HG03439 (cell line): ENCODE measurements around the gene PRG3.

Experiments used
- ATAC-seq: cut with Tn5 transposase; IDR thresholded peaks from one replicate; pipeline ENCODE4 v1.9.1; 2021; ENCODE audit warnings: mild to moderate bottlenecking, moderate library complexity; ENCODE audit not compliant: unreplicated experiment

PRG3 gene

DNA sequence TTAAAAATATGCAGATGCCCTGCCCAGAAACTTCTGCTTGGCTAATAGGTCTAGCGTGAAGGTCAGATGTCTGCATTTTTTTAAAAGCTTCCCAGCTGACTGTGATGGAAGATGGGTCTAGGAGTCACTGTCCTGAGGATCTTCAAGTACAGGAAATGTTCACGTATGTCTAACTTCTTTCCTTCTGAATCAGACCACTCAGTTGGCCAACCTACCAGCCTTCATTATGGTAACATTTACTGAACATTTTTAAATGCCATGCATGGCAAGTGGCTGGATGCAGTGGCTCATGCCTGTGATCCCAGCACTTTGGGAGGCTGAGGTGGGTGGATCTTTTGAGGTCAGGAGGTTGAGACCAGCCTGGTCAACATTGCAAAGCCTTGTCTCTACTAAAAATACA, 10.6 kb upstream of the PRG3 start:
- ATAC-seq, result no peak

DNA sequence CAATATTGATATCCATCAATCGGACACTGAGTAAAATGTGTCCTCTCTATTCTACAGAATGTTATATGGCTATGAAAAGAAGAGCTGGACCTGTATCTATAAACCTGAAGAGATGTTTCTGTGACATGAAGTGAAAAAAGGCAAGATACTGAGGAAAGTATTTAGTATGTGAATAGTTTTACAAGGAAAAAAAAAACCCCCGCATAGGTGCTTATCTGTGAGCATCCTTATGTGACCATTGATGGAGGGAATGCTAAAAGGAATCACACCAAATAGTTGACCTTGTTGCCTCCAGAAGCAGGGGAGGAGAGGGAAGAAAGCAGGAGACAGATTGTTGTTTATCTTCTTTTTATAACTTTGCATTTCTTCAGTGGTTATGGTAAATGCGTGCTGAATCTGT, 10.2 kb upstream of the PRG3 start:
- ATAC-seq, result no peak

DNA sequence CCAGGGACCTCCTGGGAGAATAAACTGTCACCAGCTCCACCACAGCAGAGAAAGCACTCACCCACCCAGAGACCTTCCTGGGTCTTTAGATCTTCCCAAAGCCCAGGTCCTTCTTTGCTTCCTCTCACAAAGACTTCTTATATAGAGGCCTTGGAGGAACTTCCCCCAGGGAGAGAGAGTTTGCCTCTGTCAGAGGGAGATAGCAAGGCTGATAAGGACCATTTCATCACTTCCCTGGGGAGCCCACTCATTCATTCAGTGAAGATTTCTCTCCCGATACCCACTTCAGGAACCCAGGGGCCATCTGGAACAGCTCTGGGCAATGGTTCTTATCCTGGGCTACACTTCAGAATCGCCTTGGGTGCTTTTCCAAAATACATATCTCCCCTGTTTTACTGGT, 9.6 kb upstream of the PRG3 start, which contains the start of gene PRG2:
TSS of gene PRG2 (minus strand) at position 116 of the 400 bp plus-strand sequence. CDS start 706 bp downstream, outside the sequence.
- no peak for ATAC-seq

DNA sequence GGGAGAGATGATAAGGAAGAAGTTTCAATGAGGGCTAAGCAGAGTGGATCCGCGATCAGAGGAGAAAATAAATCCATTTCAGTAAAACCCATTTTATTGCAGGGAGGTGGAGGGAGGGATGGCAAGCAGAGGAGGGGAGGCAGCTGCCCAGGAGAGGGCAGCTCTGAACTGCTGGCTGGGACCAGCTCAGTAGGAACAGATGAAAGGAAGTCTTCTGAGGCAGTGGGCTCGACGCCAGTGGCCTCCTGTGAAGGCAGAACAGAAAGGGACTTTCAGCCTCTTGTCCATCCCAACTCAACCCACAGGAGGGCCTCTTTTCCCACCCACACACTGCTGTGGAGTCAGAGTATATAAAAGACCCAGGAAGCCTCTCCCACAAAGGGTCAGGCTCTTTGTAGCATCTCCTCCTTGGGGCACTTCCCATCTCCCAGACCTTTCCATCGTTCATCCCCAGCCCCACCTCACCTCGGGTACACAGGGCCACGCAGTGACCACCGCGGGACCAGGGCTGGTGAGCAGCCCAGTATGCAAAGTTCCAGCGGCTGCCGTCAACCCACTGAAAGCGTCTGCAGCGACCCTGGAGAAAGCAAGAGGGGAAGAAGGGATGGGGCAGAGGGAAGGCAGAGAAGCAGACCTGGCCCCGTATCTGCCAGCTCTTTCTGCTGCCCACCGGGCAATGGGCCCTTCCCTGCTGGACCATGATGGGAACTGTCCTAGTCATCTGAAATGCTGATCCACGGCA, 6.5 kb upstream of the PRG3 start:
- no peak for ATAC-seq

DNA sequence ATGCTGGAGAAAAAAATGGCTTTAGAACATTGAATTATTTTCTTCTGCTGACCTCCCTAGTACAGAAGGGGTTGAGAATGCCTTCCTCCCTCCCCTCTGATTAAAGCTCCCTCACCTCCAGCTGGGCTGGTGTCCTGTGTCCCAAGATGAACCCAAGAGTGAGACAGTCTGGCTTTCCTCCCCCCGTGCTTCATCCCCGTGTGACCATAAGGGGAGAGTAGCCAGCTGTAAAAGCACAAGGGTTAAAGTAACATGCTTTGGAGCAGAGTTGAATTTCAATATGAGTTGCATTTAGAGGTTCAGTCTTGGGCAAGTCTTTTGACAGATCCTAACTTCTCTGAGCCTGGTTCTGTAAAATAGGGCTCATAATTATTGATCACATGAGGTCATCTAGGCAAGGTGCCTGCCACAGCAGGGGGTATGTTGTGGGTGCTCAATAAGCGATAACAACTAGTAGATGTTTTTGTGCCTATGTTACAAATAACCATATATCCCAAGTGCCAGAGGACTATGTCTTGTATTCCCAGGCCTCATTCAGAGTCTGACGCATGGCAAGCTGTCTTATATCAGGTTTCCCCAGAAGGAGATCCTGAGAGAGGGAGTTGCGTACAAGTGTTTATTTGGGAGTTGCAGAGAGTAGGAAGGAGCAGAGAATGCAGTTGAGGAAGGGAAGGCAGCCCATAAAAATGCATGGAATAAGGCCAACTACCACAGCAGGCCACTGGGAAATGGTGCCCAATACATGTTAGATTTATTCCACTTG, 5.4 kb upstream of the PRG3 start:
- ATAC-seq, result no peak

DNA sequence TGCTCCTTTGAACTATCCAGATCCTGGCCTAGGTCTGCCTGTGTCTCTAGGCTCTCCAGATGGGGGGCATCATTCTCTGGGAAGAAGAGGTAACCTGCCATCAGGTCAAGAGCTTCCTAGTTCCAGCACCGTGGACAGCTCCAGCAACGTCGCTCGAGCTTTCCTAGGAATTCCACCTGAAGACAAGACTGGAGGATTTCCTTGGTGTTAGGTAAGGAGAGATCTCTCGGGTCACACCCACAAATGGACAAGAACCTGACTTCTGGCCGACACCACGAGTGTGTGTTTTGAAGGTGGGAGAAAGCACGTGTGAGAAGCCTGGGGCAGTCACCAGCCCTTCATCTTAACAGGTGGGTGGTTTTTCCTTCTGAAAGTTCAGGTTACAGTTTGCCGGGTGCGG, 1.2 kb downstream of the PRG3 start:
- ATAC-seq, result no peak

DNA sequence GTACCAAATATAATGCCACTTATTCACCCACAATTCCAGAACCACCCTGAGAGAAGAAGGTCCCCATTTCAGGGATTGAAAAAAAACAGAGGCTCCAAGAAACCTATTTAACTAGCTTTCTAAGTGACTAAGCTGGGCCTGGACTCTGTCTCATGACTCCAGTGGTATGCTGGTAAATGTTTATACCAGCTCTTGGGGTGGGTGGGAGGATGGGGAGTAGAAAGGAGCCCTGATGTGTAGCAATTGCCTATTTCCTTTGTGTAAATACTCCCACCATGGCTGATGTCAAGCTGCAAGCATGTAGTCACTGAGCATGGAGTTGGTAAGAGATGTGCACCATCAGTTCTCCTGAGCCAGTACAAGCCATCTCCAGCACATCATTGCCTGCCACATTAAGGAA, 2.8 kb downstream of the PRG3 start:
- ATAC-seq, result no peak

DNA sequence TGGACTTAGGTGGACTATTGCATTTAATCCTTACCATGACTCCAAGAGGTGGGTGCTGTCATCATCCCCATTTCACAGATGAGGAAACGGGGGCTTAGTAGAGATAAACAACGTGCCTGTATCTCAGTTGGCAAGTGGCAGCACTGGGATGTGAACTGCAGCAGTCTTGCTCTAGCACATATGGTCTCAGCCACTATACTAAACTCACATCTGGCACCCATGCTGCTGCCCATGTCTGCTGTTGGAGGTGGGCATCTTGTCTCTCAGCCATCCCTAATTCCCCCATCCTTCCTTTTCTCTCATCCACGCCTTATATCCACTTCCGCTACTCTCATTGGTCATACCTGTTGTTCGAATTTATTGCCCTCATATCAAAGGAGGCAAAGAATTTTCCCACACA, 3.8 kb downstream of the PRG3 start:
- no peak for ATAC-seq

DNA sequence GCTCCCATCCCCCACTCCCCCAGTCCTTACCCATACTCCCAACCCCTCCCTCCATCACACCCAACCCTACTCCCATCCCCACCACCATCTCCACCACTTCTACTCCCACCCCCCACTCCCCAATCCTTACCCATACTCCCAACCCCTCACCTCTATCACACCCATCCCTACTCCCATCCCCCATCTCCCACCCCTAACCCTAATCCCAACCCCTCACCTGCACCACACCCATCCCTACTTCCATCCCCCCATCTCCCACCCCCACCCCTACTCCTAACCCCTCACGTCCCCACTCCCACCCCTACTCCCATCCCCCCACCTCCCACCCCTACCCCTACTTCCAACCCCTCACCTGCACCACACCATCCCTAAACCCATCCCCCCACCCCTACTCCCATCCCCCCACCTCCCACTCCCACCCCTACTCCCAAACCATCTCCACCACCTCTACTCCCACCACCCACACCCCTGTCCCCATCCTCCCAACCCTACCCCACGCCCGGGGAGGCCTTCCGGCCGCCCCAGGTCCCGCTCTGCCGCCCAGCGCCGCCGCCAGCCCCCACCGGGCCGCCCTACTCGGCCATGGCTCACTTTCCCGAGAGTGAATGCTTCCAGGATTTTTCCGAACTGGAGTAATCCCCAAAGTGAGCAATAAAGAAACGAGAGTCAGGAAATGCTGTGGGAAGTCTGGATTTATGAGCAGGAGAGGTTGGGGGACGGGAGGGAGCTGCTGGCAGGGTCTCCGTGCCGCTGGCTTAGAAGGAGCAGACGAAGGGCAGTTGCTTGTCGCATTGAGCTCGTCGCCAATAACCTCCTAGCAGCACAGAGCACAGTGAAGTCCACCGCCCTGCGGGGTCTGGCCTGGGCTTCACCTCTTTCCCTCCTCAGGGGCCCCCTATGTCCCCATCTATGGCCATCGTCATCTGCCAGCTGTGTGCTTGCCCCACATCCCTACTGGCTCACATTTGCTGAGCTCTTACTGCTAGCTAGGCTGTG, 4.6 kb downstream of the PRG3 start:
- no peak for ATAC-seq

DNA sequence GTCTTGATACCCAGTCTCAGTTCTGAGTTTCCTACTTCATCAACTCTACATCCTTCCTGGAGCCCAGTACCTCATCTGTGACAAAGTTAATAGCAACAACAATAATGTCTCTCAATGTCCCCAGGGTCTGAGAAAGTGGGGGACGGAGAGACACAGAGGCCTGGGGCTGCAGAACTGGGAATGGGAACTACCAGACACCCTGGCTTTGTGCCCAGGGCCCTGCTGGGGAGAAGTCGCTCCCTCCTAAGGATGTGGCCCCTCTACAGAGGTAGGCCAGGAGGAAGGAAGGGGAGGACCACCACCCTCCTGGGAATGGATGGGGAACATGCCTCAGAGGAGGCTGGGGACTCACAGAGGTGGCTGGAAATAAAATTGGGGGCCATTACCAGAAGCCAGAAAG, 5.5 kb downstream of the PRG3 start:
- ATAC-seq, result no peak

DNA sequence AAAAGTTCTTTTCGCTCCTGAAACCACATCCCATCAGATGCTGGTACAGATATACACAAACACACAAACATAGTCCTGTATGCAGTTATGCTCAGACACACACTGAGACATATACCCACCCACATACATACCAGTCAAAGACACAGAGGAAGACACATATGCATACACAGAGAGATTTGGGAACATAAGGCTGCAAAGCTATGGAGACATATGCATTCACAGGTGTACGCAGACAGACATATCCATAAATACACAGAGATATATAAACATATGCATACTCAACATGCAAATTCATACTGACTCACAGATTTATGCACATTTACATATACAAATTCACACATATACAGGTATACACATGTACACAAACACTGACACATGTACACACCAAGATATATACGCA, 6.0 kb downstream of the PRG3 start:
- ATAC-seq, result no peak

DNA sequence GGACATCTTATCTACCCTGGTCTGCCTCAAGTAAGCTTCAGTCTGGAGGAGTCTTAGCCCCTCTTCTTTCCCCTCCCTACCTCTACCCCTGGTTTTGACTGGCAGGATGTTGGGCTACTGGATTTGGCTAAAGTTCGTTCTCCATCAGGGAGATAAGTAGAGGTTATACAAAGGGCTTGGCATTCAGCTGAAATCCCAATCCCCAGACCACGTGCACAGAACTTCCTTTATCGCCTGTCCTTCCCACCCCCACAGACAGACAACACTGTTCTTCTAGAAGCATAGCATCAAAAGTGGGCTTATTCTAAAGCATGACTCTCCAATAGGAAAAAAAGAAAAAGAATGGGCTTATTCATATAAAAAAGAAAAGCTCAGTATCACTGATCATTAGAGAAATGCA, 7.8 kb downstream of the PRG3 start:
- ATAC-seq, result no peak

DNA sequence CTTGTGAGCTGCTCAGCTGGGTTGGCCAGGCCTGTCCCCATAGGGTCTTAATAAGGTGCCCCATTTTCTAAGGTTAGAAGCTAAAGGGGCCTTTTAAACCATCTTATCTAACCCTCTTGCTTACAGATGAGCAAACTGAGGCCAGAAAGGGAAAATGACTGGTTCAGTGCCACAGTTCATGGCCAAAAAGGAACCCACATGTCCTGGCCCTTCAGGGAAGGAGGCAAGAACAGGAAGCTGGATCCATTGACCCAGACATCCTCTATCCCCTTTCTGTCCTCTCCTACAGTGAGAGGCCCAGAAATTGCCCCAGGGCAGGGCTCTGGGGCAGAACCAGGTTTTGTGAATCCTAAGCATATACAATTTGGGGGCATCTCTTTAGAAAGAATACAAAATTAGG, 10.0 kb downstream of the PRG3 start:
- ATAC-seq, result no peak

DNA sequence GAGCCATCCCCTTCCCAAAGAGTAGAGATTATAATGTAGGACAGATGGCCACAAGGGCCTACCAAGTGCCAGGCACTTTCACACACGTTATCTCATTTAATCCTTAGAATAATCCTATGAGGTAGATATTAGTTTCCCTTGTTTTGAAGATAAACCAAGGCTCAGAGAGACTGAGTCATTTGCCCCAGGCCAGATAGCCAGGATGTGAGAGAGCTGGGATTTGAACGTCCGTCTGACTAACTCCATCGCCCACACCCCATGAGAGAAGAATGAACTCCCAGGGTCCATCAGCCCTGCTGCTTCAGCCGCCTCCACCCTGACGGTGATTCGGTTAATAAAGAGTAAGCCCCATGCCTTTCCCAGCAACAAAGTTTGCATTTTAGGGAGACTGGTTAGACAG, 10.7 kb downstream of the PRG3 start:
- ATAC-seq, result no peak

DNA sequence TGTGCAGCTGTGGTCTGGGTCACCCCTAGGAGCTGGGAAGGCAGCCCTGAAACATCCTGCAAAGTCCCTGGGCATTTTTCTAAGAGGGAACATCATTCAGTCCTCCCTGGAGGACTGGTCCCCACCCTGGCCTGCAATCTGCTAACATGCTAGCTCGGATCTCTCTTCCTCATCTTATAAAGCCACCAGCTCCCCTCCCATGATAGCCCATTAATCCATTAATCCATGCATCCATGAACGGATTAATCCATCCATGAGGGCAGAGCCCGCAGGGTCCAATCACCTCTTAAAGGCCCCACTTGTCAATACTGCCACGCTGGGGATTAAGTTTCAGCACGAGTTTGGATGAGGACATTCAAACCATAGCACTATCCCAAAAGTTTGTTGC, 12.1 kb downstream of the PRG3 start:
- ATAC-seq, result no peak

DNA sequence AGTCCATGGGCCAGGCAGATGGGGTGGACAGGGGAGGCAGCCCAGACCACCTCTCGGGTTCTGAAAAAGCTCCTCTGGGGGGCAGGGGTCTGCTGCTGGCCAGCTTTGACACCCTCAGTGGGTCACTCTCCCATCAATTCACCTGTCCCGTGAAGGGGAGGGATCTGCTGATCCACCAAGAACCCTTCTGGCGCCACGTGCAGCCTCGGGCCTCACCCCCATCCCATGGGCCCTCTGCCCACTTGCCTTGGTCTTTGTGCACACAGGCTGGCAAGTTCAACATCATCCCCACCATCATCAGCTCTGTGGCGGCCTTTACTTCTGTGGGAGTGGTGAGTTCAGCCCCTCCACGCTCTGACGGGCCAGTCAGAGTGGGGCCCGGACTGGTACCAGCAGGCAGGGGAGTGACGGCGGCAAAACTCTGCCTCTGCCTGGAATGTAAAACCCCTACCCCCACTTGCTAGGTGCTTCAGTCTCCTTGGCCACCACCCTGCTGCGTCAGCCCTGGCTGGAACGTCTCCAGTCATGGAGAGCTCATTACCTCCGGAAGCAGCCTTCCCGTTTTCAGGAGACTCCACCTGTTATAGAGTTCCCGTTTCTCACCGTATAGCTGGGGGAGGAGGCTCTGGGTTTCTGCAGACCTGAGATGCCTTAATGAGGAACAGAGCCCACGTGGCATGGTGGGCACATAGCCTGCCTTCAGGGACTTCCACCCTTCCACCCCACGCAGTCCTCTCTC, 12.7 kb downstream of the PRG3 start:
- no peak for ATAC-seq

DNA sequence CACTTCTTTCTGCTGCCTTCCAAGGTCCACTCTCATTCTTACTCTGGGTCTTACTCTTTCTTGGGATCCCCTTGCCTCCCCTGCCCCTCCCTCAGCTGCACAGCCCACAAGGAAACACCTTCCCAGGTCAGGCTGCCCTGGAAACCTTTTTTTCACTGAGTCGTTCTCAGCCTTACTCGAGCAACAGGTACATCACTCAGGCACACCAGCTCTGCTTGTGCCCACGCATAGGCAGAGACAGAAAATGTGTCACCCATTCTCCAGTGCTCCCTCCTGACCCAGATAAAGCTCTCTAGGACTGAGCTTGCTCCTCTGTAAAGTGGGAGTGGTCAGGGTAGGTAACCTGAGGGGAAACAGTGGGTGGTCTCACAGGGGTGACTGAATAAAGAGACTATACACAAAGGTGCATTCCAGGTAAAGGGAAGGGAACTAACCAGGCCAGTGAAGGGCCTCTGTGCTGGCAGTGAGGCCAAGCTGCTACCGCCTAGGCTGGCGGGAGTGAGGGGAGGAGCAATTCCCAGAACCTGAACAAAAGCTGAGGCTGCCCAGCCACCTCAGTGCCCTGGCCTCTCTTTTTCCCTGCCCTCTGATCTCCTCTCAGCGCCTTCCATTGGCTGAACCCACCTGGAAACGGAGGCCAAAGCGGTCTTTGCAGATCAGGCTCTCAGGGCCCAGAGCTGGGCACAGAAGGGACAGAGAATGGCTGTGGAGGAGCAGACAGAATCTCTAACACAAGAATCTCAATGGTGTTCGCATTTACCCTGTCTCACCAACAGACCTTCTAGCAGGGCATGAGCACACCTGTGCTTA, 15.9 kb downstream of the PRG3 start:
- no peak for ATAC-seq

DNA sequence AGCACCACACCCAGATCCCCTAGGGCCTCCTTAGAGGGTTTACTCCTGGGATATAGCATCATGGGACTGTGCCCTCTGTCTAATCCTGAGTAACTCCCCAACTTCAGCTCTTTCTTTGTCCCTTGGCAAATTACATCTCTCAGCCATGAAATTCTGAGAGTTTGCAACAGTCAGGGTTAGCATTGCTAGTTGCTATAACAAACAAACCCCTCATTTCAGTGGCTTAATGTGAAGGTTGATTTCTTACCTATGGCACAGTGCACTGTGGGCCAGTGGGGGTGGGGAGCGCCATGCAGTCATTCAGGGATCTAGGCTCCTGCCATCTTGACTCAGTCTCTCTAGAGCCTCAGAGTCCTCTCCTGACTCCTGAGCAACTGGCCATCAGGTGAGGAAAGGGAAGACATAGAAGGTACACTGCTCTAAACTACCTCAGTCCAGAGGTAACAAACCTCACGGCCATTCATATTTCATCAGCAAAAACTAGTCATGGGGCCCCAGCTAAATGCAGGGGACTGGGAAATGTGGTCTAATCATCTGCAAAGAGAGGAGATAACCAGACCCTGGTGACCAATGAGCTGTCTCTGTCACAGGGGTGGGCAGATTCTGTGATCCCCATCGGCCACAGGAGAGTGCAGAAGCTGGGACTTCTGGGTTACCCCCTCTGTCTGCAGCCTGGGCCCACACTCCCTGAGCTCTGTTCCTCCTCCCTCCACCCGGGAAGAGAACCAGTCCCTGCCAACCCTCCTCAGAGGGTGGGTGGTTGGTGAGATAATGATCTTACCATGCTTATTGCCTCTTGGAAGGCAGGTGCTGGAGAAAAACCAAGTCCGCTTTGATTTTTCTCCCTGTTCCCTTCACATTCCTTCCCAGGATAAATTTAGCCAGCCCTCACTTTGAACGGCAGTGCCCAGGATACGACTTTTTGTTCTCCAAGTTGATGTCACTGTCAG, 17.5 kb downstream of the PRG3 start:
- no peak for ATAC-seq

DNA sequence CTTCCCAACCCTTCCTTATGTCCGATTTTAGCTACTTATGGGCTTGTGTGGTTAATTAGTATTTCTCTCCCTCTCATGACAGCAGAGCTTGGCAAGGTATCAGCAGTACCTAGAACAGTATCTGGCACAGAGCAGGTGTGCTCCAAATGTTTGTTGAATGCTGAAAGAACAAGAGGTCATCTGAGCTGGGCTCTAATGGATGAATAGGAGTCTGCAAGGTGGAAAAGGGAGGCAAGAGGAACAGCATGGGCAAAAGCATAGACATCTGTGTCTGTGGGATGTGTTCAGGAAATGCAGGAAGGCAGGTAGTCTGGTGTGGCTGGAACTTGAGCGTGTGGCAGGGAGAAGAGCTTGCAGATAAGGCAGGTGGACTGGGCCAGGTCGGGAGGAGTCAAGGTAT, 19.0 kb downstream of the PRG3 start:
- no peak for ATAC-seq
